Activated naive CD4-positive, alpha-beta T cell treated with anti-CD3 and anti-CD28 coated beads, Interleukin-2, amount 10 ng/mL, durations not matched to agents 7 days and 5 days (primary cell): Measurements from ENCODE around the gene NUP160.
A peak's percentile ranks its signal among the peaks of the same experiment; 100 is the strongest.
"Not testable (repeated sequence)": the region's sequence is repeated elsewhere in the genome, so short reads cannot be mapped to it uniquely, and the experiment has no call there.

Experiments used
- CTCF ChIA-PET: fragments of 350-600 bp; sonication (Branson Sonifier 250); formaldehyde crosslinking; loops from one replicate; lab custom pipeline; 2021; ENCODE audit warnings: antibody characterized with exemption; lab: Charles Lee
- DNase-seq: peaks from one replicate; pipeline ENCODE4 v3.0.0-alpha.2; 2020
- H3K27ac Mint-ChIP-seq: one replicate; pipeline ENCODE4 v1.8.0; 2021; ENCODE audit warnings: mild to moderate bottlenecking, moderate library complexity, mixed read lengths
- H3K27me3 Mint-ChIP-seq: one replicate; pipeline ENCODE4 v1.8.0; 2021; ENCODE audit warnings: mild to moderate bottlenecking, mixed read lengths
- H3K36me3 Mint-ChIP-seq: one replicate; pipeline ENCODE4 v1.8.0; 2021; ENCODE audit warnings: mixed read lengths
- H3K4me1 Mint-ChIP-seq: one replicate; pipeline ENCODE4 v1.8.0; 2021; ENCODE audit warnings: mixed read lengths
- H3K4me3 Mint-ChIP-seq: one replicate; pipeline ENCODE4 v1.8.0; 2021; ENCODE audit warnings: mild to moderate bottlenecking, moderate library complexity, mixed read lengths
- H3K9me3 Mint-ChIP-seq: one replicate; pipeline ENCODE4 v1.8.0; 2021; ENCODE audit warnings: mixed read lengths

NUP160 gene

DNA sequence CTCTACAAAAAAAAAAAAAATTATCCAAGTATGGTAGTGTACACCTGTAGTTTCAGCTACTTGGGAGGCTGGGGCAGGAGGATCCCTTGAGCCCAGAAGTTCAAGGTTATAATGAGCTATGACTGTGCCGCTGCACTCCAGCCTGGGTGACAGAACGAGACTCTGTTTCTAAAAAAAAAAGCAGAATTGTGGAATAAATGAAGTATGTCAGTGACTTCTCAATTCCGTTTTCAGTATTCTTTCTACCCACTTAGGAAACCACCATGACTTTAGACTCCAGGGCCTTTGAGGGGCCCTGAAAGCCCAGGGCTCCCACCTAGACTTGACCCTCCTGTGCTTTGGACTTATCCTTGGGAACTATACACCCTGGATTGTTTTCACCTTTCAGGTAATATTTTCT lies 6.5 kb upstream of the NUP160 start:
- Mint-ChIP-seq H3K36me3 (no peaks in the 10 kb centered on the region), H3K27me3 (no peaks in the 10 kb centered on the region), H3K4me3 (no peak overlapping the region), H3K27ac (no peak overlapping the region), H3K4me1 (peaks cover 47% of the 10 kb centered on the region), H3K9me3 (no peaks in the 10 kb centered on the region)
- CTCF ChIA-PET, result interaction anchor here (1.0 to 2.3 kb wide), 3 partner anchors 7 to 253 kb away, joined by 4 to 9 read pairs (median 7); no protein-coding TSS in a partner anchor
- no peak for DNase-seq

DNA sequence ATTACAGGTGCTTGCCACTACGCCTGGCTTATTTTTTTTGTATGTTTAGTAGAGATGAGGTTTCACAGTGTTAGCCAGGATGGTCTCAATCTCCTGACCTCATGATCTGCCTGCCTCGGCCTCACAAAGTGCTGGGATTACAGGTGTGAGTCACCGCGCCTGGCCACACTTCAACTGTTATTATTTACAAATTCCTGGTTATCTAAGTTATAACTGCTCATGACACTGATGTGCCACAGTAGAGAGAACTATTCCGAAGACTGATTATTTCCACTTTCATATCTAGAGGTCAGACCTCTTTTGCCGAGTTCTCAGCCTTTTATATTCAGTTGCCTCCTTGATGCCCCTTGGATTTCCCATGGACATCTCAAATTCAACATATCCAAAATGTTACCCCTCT lies 3.9 kb upstream of the NUP160 start:
- Mint-ChIP-seq H3K27ac (no peak overlapping the region), H3K4me1 (peaks cover 48% of the 10 kb centered on the region), H3K9me3 (no peaks in the 10 kb centered on the region), H3K27me3 (no peaks in the 10 kb centered on the region), H3K4me3 (no peak overlapping the region), H3K36me3 (peaks cover 3% of the 10 kb centered on the region)
- CTCF ChIA-PET, result interaction anchor here (1.3 kb wide), 1 partner anchor 13 kb away, joined by 3 read pairs; no protein-coding TSS in a partner anchor
- no peak for DNase-seq

DNA sequence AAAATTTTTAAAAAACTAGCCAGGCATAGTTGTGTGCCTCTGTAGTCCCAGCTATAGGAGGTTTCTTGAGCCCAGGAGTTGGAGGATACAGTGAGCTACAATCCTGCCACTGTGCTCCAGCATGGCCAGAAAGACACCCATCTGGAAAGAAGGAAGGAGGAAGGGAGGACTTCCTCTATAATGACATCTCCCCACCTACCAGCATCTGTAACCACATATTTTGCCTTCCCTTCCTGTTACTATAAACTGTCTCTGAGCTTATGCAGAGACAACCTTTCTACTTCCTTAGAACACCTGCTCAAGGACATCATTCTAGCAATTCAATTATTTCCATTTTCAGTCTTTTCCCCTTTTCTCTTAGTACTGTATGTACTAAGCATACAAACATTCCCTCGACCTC lies 2.2 kb upstream of the NUP160 start:
- H3K4me1 Mint-ChIP-seq, result peaks cover 64% of the 10 kb centered on the region

DNA sequence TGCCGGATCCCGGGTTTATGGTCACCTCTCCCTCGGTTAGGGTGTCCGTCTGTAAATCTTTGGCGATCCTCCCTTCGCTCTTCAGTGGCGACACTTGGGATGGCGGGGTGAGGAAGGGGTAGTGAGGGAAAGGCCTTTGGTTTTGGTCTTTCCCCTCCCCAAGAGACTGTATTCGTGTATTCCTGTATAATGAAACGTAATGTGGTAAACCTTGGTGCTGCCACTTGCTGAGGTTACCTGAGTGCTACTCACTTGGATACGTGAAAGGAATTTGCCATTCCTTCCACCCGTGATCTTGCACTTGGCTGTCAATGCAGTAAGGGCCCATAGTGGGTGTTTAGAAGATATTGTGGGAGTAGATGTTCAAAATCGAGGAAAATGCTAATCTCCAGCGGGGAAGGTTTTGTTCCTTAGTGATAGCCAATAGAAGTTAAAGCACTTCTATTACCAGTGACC lies 578 bp upstream of the NUP160 start:
- Mint-ChIP-seq H3K9me3 (no peaks in the 10 kb centered on the region), H3K4me1 (peaks cover 65% of the 10 kb centered on the region), H3K27ac (peak overlapping the region; percentile 99), H3K4me3 (peak overlapping the region; percentile 99), H3K36me3 (peaks cover 16% of the 10 kb centered on the region), H3K27me3 (no peaks in the 10 kb centered on the region)
- DNase-seq, result no peak
- CTCF ChIA-PET, result no interaction called here

More for the DNA sequence above, 2.2 kb upstream of the NUP160 start:
- peak overlapping the region; percentile 81 for H3K27ac Mint-ChIP-seq
- peak overlapping the region; percentile 8 for H3K4me3 Mint-ChIP-seq
- no peak for DNase-seq
- CTCF ChIA-PET, result interaction anchor here (0.6 to 1.3 kb wide), 5 partner anchors 9 to 259 kb away, joined by 3 to 4 read pairs (median 3); no protein-coding TSS in a partner anchor
- no peaks in the 10 kb centered on the region for H3K27me3 Mint-ChIP-seq
- peaks cover 15% of the 10 kb centered on the region for H3K36me3 Mint-ChIP-seq
- no peaks in the 10 kb centered on the region for H3K9me3 Mint-ChIP-seq

DNA sequence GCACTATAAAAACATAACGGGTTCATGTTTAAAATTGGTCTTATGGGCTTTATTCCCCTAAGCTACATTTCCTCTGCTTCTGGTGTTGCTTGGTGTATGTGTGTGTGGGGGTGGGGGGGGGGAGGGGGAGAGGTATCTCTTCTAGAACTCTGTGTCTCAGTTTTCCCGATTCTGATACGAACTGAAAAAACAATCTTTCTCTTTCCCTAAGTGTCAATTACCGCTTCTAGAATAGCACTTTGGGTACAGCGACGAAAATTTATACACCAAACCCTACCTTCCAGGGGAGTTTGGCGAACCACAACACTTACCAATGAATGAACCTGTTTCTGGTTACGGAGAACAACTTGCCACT lies 636 bp downstream of the NUP160 start:
- Mint-ChIP-seq H3K4me1 (peaks cover 57% of the 10 kb centered on the region), H3K27me3 (no peaks in the 10 kb centered on the region), H3K4me3 (peak overlapping the region; percentile 99), H3K36me3 (peaks cover 16% of the 10 kb centered on the region), H3K27ac (peak overlapping the region; percentile 99), H3K9me3 (no peaks in the 10 kb centered on the region)
- no peak for DNase-seq
- CTCF ChIA-PET, result interaction anchor here (1.4 kb wide), 1 partner anchor 80 kb away, joined by 3 read pairs; the partner anchor contains the start of gene FNBP4

DNA sequence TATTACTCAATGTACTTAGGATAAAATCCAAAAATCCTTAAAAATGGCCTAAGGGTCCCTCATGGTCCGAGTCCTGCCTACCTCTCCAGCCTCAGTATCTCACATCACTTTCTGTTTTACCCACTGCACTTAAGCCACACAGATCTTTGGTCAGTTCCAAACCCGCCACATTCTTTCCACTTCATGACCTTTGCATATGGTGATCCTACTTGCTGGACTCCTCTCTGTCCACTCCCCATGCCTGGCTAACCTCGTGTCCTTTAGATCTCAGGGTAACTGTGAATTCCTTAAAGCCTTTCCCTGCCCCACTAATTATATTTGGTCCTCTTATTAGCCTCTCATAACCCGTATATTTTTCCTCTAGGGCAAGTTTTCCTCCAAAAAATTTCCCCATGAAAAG lies 1.2 kb downstream of the NUP160 start:
- peak overlapping the region; percentile 99 for H3K27ac Mint-ChIP-seq
- no peaks in the 10 kb centered on the region for H3K9me3 Mint-ChIP-seq
- DNase-seq, result no peak
- no peaks in the 10 kb centered on the region for H3K27me3 Mint-ChIP-seq
- peaks cover 53% of the 10 kb centered on the region for H3K4me1 Mint-ChIP-seq
- peak overlapping the region; percentile 99 for H3K4me3 Mint-ChIP-seq
- CTCF ChIA-PET, result interaction anchor here (1.4 kb wide), 1 partner anchor 79 kb away, joined by 3 read pairs; the partner anchor contains the start of gene FNBP4
- H3K36me3 Mint-ChIP-seq, result peaks cover 16% of the 10 kb centered on the region

DNA sequence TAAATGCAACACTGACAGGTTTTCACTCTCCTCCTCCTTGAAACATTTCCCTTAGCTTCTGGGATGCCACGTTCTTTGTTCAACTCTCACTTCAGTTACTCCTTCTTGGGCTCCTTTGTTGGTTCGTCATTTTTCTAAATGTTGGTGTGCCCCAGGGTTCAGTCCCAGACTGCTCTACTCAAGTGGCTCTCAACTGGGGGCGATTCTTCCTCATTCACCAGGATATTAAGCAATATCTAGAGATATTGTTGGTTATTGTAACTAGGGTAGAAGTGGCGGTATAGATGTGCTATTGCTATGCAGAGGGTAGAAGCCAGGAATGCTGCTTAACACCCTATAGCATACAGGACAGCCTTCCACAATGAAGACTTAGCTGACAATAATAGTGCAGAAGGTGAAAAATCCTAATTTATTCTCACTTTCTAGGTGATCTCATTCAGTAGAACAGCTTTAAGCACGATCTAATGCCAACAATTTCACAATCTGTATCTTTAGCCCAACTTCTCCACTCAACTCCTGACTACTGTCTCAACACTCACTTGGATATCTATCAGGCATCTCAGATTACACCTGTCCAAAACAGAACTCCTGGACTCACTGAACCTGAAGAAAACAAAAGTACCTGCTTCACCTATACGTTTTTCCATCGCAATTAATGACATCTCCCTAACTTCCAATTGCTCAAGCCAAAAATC lies 4.6 kb downstream of the NUP160 start:
- Mint-ChIP-seq H3K36me3 (peaks cover 31% of the 10 kb centered on the region), H3K4me1 (peaks cover 24% of the 10 kb centered on the region), H3K27ac (no peak overlapping the region), H3K27me3 (no peaks in the 10 kb centered on the region), H3K4me3 (no peak overlapping the region), H3K9me3 (no peaks in the 10 kb centered on the region)
- no peak for DNase-seq
- CTCF ChIA-PET, result no interaction called here

DNA sequence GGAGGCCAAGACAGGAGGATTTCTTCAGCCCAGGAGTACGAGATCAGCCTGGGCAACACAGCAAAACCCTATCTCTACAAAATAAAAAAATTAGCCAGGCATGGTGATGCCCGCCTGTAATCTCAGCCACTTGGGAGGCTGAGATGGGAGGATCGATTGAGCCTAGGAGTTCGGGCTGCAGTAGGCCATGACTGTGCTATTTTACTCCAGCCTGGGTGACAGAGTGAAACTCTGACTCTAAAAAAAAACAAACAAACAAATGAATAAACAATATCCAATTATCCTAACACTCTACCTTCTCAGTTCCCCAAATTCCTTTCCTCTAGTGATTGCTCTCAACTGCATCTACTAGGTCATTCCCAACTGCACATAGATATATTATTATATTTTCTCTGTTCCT lies 5.4 kb downstream of the NUP160 start:
- no peak overlapping the region for H3K4me3 Mint-ChIP-seq
- no peak for DNase-seq
- CTCF ChIA-PET, result no interaction called here
- H3K9me3 Mint-ChIP-seq, result no peaks in the 10 kb centered on the region
- no peak overlapping the region for H3K27ac Mint-ChIP-seq
- H3K27me3 Mint-ChIP-seq, result no peaks in the 10 kb centered on the region
- peaks cover 36% of the 10 kb centered on the region for H3K36me3 Mint-ChIP-seq
- H3K4me1 Mint-ChIP-seq, result peaks cover 23% of the 10 kb centered on the region

DNA sequence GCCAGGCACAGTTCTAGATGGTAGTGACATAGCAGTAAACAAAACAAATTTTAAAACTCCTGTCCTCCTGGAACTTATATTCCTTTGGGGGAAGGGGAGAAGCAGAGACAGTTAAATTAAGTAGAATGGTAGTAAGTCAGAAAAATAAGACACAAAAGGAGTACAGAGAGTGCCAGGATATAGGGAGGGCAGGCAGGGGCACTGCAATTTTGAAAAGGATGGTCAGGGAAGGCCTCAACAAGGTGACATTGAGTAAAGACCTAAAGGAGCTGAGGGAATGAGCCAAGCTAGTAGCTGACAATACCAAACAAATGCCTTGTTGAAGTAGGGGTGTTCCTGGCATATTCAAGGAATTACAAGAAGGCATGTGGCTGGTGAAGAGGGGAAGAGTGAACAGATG lies 10.2 kb downstream of the NUP160 start:
- Mint-ChIP-seq H3K9me3 (no peaks in the 10 kb centered on the region), H3K4me3 (no peak overlapping the region), H3K4me1 (no peaks in the 10 kb centered on the region), H3K36me3 (peaks cover 47% of the 10 kb centered on the region), H3K27ac (no peak overlapping the region), H3K27me3 (no peaks in the 10 kb centered on the region)
- no peak for DNase-seq
- CTCF ChIA-PET, result no interaction called here

DNA sequence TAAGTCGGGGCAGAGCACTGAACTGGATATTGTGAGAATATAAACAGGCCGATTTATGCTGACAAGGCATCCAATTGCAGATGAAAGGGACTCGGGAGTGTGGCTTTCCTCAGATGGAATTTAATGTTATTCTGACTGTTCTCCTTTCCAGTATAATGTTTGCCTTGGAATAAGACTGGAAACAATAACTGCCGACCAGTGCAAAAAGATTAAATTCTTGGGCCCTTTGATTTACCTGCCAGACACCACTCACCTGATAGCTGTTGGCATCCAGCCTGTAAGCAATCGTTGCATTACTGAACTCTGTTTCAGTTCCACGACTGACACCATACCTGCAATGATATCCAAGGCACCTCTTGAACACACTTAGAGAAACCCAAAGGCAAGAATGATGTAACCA lies 10.9 kb downstream of the NUP160 start:
- DNase-seq, result no peak
- no peaks in the 10 kb centered on the region for H3K27me3 Mint-ChIP-seq
- no peaks in the 10 kb centered on the region for H3K4me1 Mint-ChIP-seq
- no peak overlapping the region for H3K27ac Mint-ChIP-seq
- H3K36me3 Mint-ChIP-seq, result peaks cover 53% of the 10 kb centered on the region
- H3K9me3 Mint-ChIP-seq, result no peaks in the 10 kb centered on the region
- CTCF ChIA-PET, result no interaction called here
- H3K4me3 Mint-ChIP-seq, result no peak overlapping the region

DNA sequence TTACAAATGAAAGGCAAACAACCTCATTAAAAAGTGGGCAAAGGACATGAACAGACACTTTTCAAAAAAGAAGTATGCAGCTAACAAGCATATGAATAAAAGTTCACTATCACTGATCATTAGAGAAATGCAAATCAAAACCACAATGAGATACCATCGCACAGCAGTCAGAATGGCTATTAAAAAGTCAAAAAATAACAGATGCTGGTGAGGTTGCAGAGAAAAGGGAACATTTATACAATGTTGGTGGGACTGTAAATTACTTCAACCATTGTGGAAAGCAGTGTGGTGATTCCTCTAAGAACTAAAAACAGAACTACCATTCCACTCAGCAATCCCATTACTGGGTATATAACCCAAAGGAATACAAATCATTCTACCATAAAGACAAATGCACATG lies 18.1 kb downstream of the NUP160 start:
- H3K27ac Mint-ChIP-seq, H3K4me3 Mint-ChIP-seq, DNase-seq, H3K27me3 Mint-ChIP-seq, H3K9me3 Mint-ChIP-seq, CTCF ChIA-PET: not testable (repeated sequence)
- Mint-ChIP-seq H3K4me1 (peaks cover 14% of the 10 kb centered on the region), H3K36me3 (peaks cover 66% of the 10 kb centered on the region)

DNA sequence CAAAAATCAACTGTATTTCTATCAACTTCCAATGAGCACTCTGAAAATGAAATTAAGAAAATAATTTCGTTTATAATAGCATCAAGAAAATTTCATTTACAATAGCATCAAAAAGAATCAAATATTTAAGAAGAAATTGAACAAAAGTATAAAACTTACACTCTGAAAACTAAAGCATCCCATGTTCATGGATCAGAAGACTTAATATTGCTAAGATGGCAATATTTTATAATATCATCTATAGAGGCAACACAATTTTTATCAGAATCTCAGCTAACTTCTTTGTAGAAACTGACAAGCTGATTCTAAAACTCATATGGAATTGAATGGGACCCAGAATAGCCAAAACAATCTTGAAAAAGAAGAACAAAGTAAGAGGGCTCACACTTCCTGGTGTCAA lies 19.9 kb downstream of the NUP160 start:
- DNase-seq, result no peak
- H3K27ac Mint-ChIP-seq, result no peak overlapping the region
- no peak overlapping the region for H3K4me3 Mint-ChIP-seq
- no peaks in the 10 kb centered on the region for H3K9me3 Mint-ChIP-seq
- H3K36me3 Mint-ChIP-seq, result peaks cover 64% of the 10 kb centered on the region
- peaks cover 14% of the 10 kb centered on the region for H3K4me1 Mint-ChIP-seq
- no peaks in the 10 kb centered on the region for H3K27me3 Mint-ChIP-seq
- CTCF ChIA-PET, result no interaction called here

DNA sequence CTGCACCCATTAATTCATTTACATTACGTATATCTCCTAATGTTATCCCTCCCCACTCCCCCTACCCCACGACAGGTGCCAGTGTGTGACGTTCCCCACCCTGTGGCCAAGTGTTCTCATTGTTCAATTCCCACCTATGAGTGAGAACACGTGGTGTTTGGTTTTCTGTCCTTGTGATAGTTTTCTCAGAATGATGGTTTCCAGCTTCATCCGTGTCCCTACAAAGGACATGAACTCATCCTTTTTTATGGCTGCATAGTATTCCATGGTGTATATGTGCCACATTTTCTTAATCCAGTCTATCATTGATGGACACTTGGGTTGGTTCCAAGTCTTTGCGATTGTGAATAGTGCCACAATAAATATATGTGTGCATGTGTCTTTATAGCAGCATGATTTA lies 25.5 kb downstream of the NUP160 start:
- H3K4me1 Mint-ChIP-seq, H3K27ac Mint-ChIP-seq, H3K4me3 Mint-ChIP-seq, CTCF ChIA-PET, DNase-seq, H3K27me3 Mint-ChIP-seq, H3K9me3 Mint-ChIP-seq: not testable (repeated sequence)
- H3K36me3 Mint-ChIP-seq, result peaks cover 68% of the 10 kb centered on the region

DNA sequence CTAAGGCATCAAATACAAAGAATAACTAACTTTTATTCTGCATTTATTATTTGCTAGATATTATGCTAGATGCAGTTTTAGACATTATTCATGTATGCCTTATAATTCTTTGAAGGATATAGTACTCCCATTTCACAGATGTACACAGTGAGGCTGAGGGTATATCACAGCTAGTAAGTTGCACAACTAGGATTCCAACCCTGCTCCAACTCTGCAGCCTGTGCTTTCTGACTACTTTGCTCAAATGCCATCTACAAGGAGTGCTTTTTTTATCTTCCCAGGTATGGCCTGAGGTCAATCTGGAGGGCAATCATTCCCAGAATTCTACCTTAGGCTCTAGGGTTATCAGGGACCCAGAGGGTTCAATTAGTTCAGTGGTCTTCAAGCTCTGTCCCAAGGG lies 28.4 kb downstream of the NUP160 start:
- H3K27me3 Mint-ChIP-seq, result no peaks in the 10 kb centered on the region
- no peaks in the 10 kb centered on the region for H3K4me1 Mint-ChIP-seq
- DNase-seq, result no peak
- H3K36me3 Mint-ChIP-seq, result peaks cover 61% of the 10 kb centered on the region
- H3K9me3 Mint-ChIP-seq, result peaks cover 1% of the 10 kb centered on the region
- H3K27ac Mint-ChIP-seq, result no peak overlapping the region
- CTCF ChIA-PET, result no interaction called here
- no peak overlapping the region for H3K4me3 Mint-ChIP-seq

DNA sequence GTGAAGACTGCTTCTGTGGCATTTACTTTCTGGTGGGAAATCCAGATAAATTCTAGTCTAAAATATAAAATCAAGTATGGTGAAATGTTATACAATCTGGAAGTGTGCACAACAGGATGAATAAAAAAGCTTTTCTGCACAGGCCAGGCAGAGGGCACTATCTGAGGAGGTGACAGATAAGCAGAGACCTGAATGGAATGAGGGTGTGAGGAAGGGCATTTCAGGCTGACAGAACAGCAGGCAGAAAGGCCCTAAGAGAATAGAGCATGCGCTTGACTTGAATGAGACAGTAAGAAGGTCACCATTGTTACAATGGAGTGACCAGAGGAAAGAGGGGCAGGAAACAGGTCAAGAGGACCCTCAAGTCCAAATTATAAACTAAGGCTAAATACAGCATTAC lies 47.4 kb downstream of the NUP160 start:
- DNase-seq, result no peak
- Mint-ChIP-seq H3K4me3 (no peak overlapping the region), H3K27ac (no peak overlapping the region), H3K9me3 (no peaks in the 10 kb centered on the region), H3K27me3 (no peaks in the 10 kb centered on the region), H3K4me1 (peaks cover 9% of the 10 kb centered on the region), H3K36me3 (peaks cover 47% of the 10 kb centered on the region)
- CTCF ChIA-PET, result no interaction called here
